ENCODE data around the gene NFE2L2. TPM values are rescaled to one million over a fixed set of nuclear protein-coding genes. Genes with fewer than 3 reads are reported as not detected.

NFE2L2 gene
- polyA plus RNA-seq, 1 of the 3 experiments (the other 2 are of a cell fraction): 40.9 TPM

GRCh38 chr2:177251165-177251542 is 13.4 kb downstream of the NFE2L2 start:
- POLR2A ChIA-PET: no interaction called here
- H3K9me3 ChIP-seq: no peaks in the 10 kb centered on the region
- no peak overlapping the region for H3K27ac ChIP-seq (ENCODE audit: low read depth in 2 of 2, low read length in 1 of 2)
- peaks cover 6 to 14% of the 10 kb centered on the region in 2 experiments for H3K36me3 ChIP-seq (replicated peaks in 1 of 2; ENCODE audit: control insufficient read depth in 1 of 2, insufficient read depth in 2 of 2, low read length in 1 of 2)
- peaks cover 6 to 19% of the 10 kb centered on the region in 2 experiments; a peak in 2 of 4 replicates for H3K4me1 ChIP-seq (ENCODE audit: control insufficient read depth in 1 of 2, insufficient read depth in 2 of 2, low read depth in 1 of 2, low read length in 1 of 2)
- no peaks in the 10 kb centered on the region for H3K9me2 ChIP-seq
- no peak overlapping the region for H3K9ac ChIP-seq
- no peak overlapping the region for H3K4me3 ChIP-seq (ENCODE audit: low read depth in 2 of 2, low read length in 1 of 2)
- peaks cover 84% of the 10 kb centered on the region for H4K20me1 ChIP-seq (ENCODE audit: insufficient read depth)
- no peak overlapping the region for H3K4me2 ChIP-seq
- no peaks in the 10 kb centered on the region for H3K27me3 ChIP-seq (ENCODE audit: insufficient read depth)
- no peak for DNase-seq
- CTCF ChIA-PET: interaction anchor here (1.2 to 8.9 kb wide), 2 partner anchors 12 to 86 kb away, joined by 5 to 67 read pairs; partner anchors contain the start of gene NFE2L2
- TF ChIP-seq FOXM1 (IDR thresholded peaks at IDR 0.05; ENCODE audit: low read depth): no peak
- TF ChIP-seq USF2 (IDR thresholded peaks at IDR 0.05; ENCODE audit: borderline replicate concordance, low read depth, low read length): no peak
- TF ChIP-seq NRF1 (IDR thresholded peaks at IDR 0.05; ENCODE audit: low read depth, low read length): no peak
- no peak for TF ChIP-seq EZH2phosphoT487 (IDR thresholded peaks at IDR 0.05; ENCODE audit: borderline replicate concordance, low read depth)
- no peak for TF ChIP-seq MEF2A (IDR thresholded peaks at IDR 0.05; ENCODE audit: borderline replicate concordance, low read depth)
- no peak for TF ChIP-seq JUND (IDR thresholded peaks at IDR 0.05)
- no peak for TF ChIP-seq CHD2 (IDR thresholded peaks at IDR 0.05; ENCODE audit: low read length, partially characterized antibody)
- TF ChIP-seq CTCF (IDR thresholded peaks at IDR 0.05): no peak
- no peak for TF ChIP-seq GATA2 (CRISPR knock-in tag; IDR thresholded peaks at IDR 0.05)
- TF ChIP-seq FOSL2 (IDR thresholded peaks at IDR 0.05; ENCODE audit: borderline replicate concordance, low read depth): no peak
- no peak for TF ChIP-seq TCF12 (IDR thresholded peaks at IDR 0.05)
- TF ChIP-seq MAX (IDR thresholded peaks at IDR 0.05; ENCODE audit: low read depth): no peak
- no peak for TF ChIP-seq TEAD4 (IDR thresholded peaks at IDR 0.05; ENCODE audit: borderline replicate concordance, insufficient read depth)
- TF ChIP-seq SMC3 (IDR thresholded peaks at IDR 0.05; ENCODE audit: low read depth, low read length): no peak
- H3F3A ChIP-seq (replicated peaks; ENCODE audit: insufficient read depth): peaks cover 7% of the 10 kb centered on the region
- WGBS (ENCODE audit: low lambda C conversion rate): 95% methylated on average over 3 of the region's 3 CpGs
- no peak overlapping the region for H2AFZ ChIP-seq (ENCODE audit: low read depth)
- peaks cover 100% of the 10 kb centered on the region for H3K79me2 ChIP-seq (ENCODE audit: insufficient read depth)

DNA sequence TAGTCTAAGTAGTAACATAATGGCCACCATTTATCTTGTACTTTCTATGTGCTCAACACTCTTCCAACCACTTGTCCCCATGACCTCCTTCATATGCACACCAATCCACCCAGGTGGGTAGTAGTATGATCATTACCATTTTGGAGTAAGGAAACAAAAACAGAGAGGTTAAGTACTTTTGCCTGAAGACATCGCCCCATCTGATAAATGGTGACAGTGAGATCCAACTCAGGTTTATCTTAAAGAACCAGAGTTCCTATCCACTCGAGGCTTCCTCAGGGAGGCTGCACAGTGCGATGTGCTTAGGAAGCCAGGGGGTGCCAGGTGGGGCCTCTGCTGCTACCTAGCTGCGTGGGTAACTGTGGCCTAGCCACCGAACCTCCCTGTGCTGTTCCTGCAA is 14.1 kb downstream of the NFE2L2 start:
- H3K27me3 ChIP-seq (ENCODE audit: insufficient read depth): no peaks in the 10 kb centered on the region
- H3K4me1 ChIP-seq (ENCODE audit: control insufficient read depth in 1 of 2, insufficient read depth in 2 of 2, low read depth in 1 of 2, low read length in 1 of 2): peaks cover 8 to 19% of the 10 kb centered on the region in 2 experiments; a peak in 2 of 4 replicates
- ChIA-PET CTCF (interaction anchor here (1.2 to 8.9 kb wide), 2 partner anchors 12 to 86 kb away, joined by 5 to 67 read pairs; partner anchors contain the start of gene NFE2L2), POLR2A (no interaction called here)
- no peak overlapping the region for H2AFZ ChIP-seq (ENCODE audit: low read depth)
- H3K79me2 ChIP-seq (ENCODE audit: insufficient read depth): peaks cover 100% of the 10 kb centered on the region
- H3K4me3 ChIP-seq (ENCODE audit: low read depth in 2 of 2, low read length in 1 of 2): no peak overlapping the region
- H3K4me2 ChIP-seq: no peak overlapping the region
- DNase-seq: no peak
- H3K9me3 ChIP-seq: no peaks in the 10 kb centered on the region
- peaks cover 13% of the 10 kb centered on the region for H3F3A ChIP-seq (replicated peaks; ENCODE audit: insufficient read depth)
- H3K9ac ChIP-seq: no peak overlapping the region
- H3K27ac ChIP-seq (ENCODE audit: low read depth in 2 of 2, low read length in 1 of 2): no peak overlapping the region
- H3K36me3 ChIP-seq (replicated peaks in 1 of 2; ENCODE audit: control insufficient read depth in 1 of 2, insufficient read depth in 2 of 2, low read length in 1 of 2): peaks cover 6 to 11% of the 10 kb centered on the region in 2 experiments
- H3K9me2 ChIP-seq: no peaks in the 10 kb centered on the region
- peaks cover 78% of the 10 kb centered on the region for H4K20me1 ChIP-seq (ENCODE audit: insufficient read depth)
- 91% methylated on average over 5 of the region's 5 CpGs for WGBS (ENCODE audit: low lambda C conversion rate)
- TF ChIP-seq RAD21 (IDR thresholded peaks at IDR 0.05; ENCODE audit: low read length) (no peak), PBX3 (IDR thresholded peaks at IDR 0.05) (no peak), SMC3 (IDR thresholded peaks at IDR 0.05; ENCODE audit: low read depth, low read length) (no peak), EP300 (IDR thresholded peaks at IDR 0.05; ENCODE audit: borderline replicate concordance in 1 of 2, low read depth in 1 of 2, low read length in 1 of 2) (no peak), NRF1 (IDR thresholded peaks at IDR 0.05; ENCODE audit: low read depth, low read length) (no peak), EZH2phosphoT487 (IDR thresholded peaks at IDR 0.05; ENCODE audit: borderline replicate concordance, low read depth) (no peak), RCOR1 (IDR thresholded peaks at IDR 0.05; ENCODE audit: low read length) (no peak), ZBTB33 (IDR thresholded peaks at IDR 0.05; ENCODE audit: borderline replicate concordance, low read depth) (no peak), MEF2A (IDR thresholded peaks at IDR 0.05; ENCODE audit: borderline replicate concordance, low read depth) (no peak), JUND (IDR thresholded peaks at IDR 0.05) (no peak), IRF3 (IDR thresholded peaks at IDR 0.05; ENCODE audit: low read depth, low read length) (no peak), NFIC (IDR thresholded peaks at IDR 0.05; ENCODE audit: borderline replicate concordance) (no peak)
